ENCODE results near the gene MSANTD3. TPM values are rescaled to one million over a fixed set of nuclear protein-coding genes. Genes with fewer than 3 reads are reported as not detected.

MSANTD3 gene
- total and polyA plus RNA-seq, 8 donors = 6.0 to 15.0 (median 8.2) TPM

DNA sequence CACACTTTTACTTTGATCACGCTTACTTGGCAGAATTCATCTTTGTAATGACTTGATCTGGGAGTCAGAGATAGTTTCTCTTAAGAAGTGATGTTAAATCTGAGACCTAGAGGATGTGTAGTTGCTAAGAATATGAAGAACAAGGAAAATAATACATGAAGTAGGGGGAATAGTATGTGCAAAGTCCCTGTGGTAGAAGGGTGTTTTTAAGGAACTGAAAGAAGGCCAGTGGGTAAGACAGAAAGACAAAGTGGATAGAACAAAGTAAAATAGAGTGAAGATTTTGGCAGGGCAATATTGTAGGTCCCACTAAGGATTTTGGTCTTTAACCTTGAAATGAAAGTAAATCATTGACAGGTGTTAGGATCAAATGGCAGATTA lies 17.8 kb upstream of the MSANTD3 start:
- DNase-seq = no peak
- Histone ChIP-seq H3K36me3 (no peaks in the 10 kb centered on the region), H3K4me3 (no peak overlapping the region), H3K27me3 (no peaks in the 10 kb centered on the region), H3K9me3 (no peaks in the 10 kb centered on the region), H3K4me1 (no peaks in the 10 kb centered on the region), H3K27ac (no peak overlapping the region)
- FAIRE-seq = no peak
- TF ChIP-seq, protein P1, sequence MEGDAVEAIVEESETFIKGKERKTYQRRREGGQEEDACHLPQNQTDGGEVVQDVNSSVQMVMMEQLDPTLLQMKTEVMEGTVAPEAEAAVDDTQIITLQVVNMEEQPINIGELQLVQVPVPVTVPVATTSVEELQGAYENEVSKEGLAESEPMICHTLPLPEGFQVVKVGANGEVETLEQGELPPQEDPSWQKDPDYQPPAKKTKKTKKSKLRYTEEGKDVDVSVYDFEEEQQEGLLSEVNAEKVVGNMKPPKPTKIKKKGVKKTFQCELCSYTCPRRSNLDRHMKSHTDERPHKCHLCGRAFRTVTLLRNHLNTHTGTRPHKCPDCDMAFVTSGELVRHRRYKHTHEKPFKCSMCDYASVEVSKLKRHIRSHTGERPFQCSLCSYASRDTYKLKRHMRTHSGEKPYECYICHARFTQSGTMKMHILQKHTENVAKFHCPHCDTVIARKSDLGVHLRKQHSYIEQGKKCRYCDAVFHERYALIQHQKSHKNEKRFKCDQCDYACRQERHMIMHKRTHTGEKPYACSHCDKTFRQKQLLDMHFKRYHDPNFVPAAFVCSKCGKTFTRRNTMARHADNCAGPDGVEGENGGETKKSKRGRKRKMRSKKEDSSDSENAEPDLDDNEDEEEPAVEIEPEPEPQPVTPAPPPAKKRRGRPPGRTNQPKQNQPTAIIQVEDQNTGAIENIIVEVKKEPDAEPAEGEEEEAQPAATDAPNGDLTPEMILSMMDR (IDR thresholded peaks at IDR 0.05) = no peak
- WGBS, 2 donors = 84 to 94% methylated on average over 1 of the region's 1 CpG
- intact Hi-C loops (cut with DNase I) = no loop called here
- no peak for ATAC-seq

DNA sequence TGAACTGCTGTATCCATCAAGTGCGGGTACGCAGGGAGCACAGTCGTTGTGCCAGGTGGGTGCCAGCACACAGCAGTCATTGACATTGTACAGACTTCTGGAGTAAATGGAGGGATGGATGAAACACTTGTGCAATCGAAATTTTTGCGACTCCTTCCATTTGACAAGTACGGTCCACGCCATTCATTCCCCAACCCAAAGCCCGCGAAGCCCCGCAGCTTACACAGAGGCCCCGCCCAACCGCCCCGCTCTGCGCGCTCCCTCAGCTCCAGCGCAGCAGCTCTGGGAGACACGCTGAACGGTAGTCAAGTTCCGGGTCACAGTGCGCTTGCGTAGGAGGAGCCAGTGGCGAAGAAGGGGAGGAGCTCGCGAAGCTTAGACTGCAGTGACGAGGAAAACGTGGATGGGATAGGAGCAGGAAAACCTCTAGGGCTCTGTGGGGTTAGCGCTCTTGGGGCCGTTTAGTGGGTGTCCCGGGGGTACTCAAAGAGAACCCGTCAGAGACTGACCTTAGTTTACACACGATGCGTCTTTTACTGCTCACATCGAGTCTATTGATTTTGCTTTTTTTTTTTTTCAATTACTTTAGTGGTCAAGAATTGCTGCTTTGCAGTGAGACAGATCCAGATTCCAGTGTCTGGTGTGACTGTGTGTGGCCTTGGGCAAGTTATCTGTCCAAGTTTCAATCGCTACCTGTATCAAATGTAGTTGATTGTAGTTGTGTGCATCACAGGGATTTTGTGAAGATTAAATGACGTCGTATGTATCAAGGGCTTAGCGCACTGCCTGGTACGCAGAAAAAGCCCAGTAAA lies 15.3 kb upstream of the MSANTD3 start:
- H3K9me3 ChIP-seq = no peaks in the 10 kb centered on the region
- no peaks in the 10 kb centered on the region for H3K36me3 ChIP-seq
- 8% methylated on average over 38 of the region's 38 CpGs for WGBS, 2 donors
- peak; percentile 26 for FAIRE-seq
- H3K27me3 ChIP-seq = peaks cover 0 to 7% (median 0%) of the 10 kb centered on the region in 4 donors
- peak; percentile 100 for ATAC-seq
- TF ChIP-seq, protein P1 (IDR thresholded peaks at IDR 0.05) = no peak
- DNase-seq = peak; percentile 89 to 96 (median 91)
- intact Hi-C loops (cut with DNase I) = no loop called here
- peak overlapping the region; percentile 29 to 48 (median 44) for H3K4me3 ChIP-seq
- no peak overlapping the region for H3K27ac ChIP-seq
- no peaks in the 10 kb centered on the region for H3K4me1 ChIP-seq

DNA sequence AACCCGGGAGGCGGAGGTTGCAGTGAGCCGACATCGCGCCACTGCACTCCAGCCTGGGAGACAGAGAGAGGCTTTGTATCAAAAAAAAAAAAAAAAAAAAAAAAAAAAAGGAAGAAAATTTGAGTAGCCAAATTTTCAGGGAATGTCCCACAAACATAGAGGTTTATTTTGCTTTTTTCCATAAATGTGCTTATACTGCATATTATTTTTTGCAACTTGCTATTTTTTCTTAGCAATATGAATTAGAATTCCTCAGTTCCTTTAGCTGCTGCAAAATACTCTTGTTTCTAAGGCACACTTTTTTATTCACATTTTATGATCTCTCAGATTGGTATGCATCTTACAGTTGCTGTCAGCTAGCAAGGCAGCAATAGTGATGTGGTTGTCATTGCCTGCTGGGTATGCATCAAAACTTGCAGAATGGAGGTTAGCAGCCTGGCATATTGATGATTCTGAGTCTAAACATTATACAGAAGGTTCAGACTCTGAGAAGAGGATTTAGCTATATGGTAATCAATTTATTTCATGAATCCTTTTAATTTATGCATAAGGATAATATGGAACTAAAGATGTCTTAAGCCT lies 13.0 kb upstream of the MSANTD3 start:
- Histone ChIP-seq H3K4me3 (no peak overlapping the region), H3K36me3 (no peaks in the 10 kb centered on the region), H3K27ac (no peak overlapping the region), H3K27me3 (peaks cover 0 to 20% (median 0%) of the 10 kb centered on the region in 4 donors), H3K4me1 (no peaks in the 10 kb centered on the region), H3K9me3 (no peaks in the 10 kb centered on the region)
- DNase-seq = no peak
- intact Hi-C loops (cut with DNase I) = no loop called here
- ATAC-seq = no peak
- 89 to 95% methylated on average over 5 of the region's 5 CpGs for WGBS, 2 donors
- FAIRE-seq = no peak
- TF ChIP-seq, protein P1 (IDR thresholded peaks at IDR 0.05) = no peak

DNA sequence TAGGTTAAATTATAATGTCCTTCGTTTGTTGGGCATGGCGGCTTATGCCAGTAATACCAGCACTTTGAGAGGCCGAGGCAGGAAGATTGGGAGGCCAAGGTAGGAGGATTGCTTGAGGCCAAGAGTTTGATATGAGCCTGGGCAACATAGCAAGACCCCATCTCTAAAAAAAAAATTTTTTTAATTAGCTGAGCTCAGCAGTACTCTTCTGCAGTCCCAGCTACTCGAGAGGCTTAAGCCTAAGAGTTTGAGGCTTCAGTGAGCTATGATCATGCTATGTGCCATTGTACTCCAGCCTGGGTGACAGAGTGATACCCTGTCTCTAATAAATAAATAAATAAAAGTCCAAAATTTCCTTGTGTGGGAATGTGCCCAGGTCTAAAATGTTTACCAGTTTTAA lies 9.1 kb upstream of the MSANTD3 start:
- no peak for FAIRE-seq

More for the DNA sequence above, 9.1 kb upstream of the MSANTD3 start:
- Histone ChIP-seq H3K4me1 (no peaks in the 10 kb centered on the region), H3K4me3 (no peak overlapping the region), H3K27me3 (peaks cover 0 to 20% (median 0%) of the 10 kb centered on the region in 4 donors), H3K36me3 (no peaks in the 10 kb centered on the region), H3K27ac (no peak overlapping the region), H3K9me3 (no peaks in the 10 kb centered on the region)
- ATAC-seq (no peak), DNase-seq (no peak)
- intact Hi-C loops (cut with DNase I) = no loop called here
- 70 to 78% methylated on average over 4 of the region's 4 CpGs for WGBS, 2 donors
- TF ChIP-seq, protein P1 (IDR thresholded peaks at IDR 0.05) = no peak

All from pancreas (tissue), 10 donors.